ENCODE data around the gene ANKRD13B. TPM values are rescaled to one million over a fixed set of nuclear protein-coding genes. Genes with fewer than 3 reads are reported as not detected.

Gene ANKRD13B
- total RNA-seq, 1 experiment from 2014 or later, result 8.8 TPM

- H3K9me3 Mint-ChIP-seq (ENCODE audit: low read depth, unreplicated experiment), result no peaks in the 10 kb centered on the region
- DNase-seq, result peak; percentile 97
- H3K27me3 Mint-ChIP-seq (ENCODE audit: unreplicated experiment), result no peaks in the 10 kb centered on the region
- H3K4me3 Mint-ChIP-seq (ENCODE audit: low read depth, unreplicated experiment), result peak overlapping the region; percentile 79
- CTCF ChIA-PET, result interaction anchor here (0.5 to 3.4 kb wide), 10 partner anchors 9 to 338 kb away, joined by 3 to 36 read pairs (median 5); partner anchors contain the start of genes ABHD15, NUFIP2, SSH2 and TP53I13
- H3K36me3 Mint-ChIP-seq (ENCODE audit: insufficient read depth, unreplicated experiment), result peaks cover 60% of the 10 kb centered on the region
- H3K27ac Mint-ChIP-seq (ENCODE audit: unreplicated experiment), result peak overlapping the region; percentile 74
- peak; percentile 91 for TF ChIP-seq CTCF (IDR thresholded peaks at IDR 0.05; ENCODE audit: unreplicated experiment)
- no TSS peak for BruUV-seq (replicated peaks)
- intact Hi-C loops (cut with micrococcal nuclease; ENCODE audit: unreplicated experiment), result no loop called here
- peaks cover 41% of the 10 kb centered on the region for H3K4me1 Mint-ChIP-seq (ENCODE audit: low read depth, unreplicated experiment)
Measured at GRCh38 chr17:29591737-29592608, 959 bp upstream of the ANKRD13B start.

GRCh38 chr17:29593591-29594518, 923 bp downstream of the ANKRD13B start:
- peak; percentile 51 for DNase-seq
- intact Hi-C loops (cut with micrococcal nuclease; ENCODE audit: unreplicated experiment), result no loop called here

GRCh38 chr17:29594519-29595090, 1.7 kb downstream of the ANKRD13B start:
- TF ChIP-seq CTCF (IDR thresholded peaks at IDR 0.05; ENCODE audit: unreplicated experiment), result no peak
- peak overlapping the region; percentile 79 for H3K4me3 Mint-ChIP-seq (ENCODE audit: low read depth, unreplicated experiment)
- CTCF ChIA-PET, result interaction anchor here (0.6 to 1.2 kb wide), 3 partner anchors 21 to 534 kb away, joined by 3 to 5 read pairs (median 3); no protein-coding TSS in a partner anchor
- H3K9me3 Mint-ChIP-seq (ENCODE audit: low read depth, unreplicated experiment), result no peaks in the 10 kb centered on the region
- H3K27ac Mint-ChIP-seq (ENCODE audit: unreplicated experiment), result no peak overlapping the region
- H3K4me1 Mint-ChIP-seq (ENCODE audit: low read depth, unreplicated experiment), result peaks cover 31% of the 10 kb centered on the region
- H3K36me3 Mint-ChIP-seq (ENCODE audit: insufficient read depth, unreplicated experiment), result peaks cover 46% of the 10 kb centered on the region
- intact Hi-C loops (cut with micrococcal nuclease; ENCODE audit: unreplicated experiment), result no loop called here
- H3K27me3 Mint-ChIP-seq (ENCODE audit: unreplicated experiment), result no peaks in the 10 kb centered on the region
- no TSS peak for BruUV-seq (replicated peaks)
- no peak for DNase-seq

More at GRCh38 chr17:29593591-29594518, 923 bp downstream of the ANKRD13B start:
- H3K27me3 Mint-ChIP-seq (ENCODE audit: unreplicated experiment), result no peaks in the 10 kb centered on the region
- peaks cover 31% of the 10 kb centered on the region for H3K4me1 Mint-ChIP-seq (ENCODE audit: low read depth, unreplicated experiment)
- no peaks in the 10 kb centered on the region for H3K9me3 Mint-ChIP-seq (ENCODE audit: low read depth, unreplicated experiment)
- no TSS peak for BruUV-seq (replicated peaks)
- H3K27ac Mint-ChIP-seq (ENCODE audit: unreplicated experiment), result no peak overlapping the region
- CTCF ChIA-PET, result interaction anchor here (0.6 to 3.4 kb wide), 6 partner anchors 13 to 535 kb away, joined by 3 to 36 read pairs (median 4); partner anchors contain the start of gene NUFIP2
- peak overlapping the region; percentile 79 for H3K4me3 Mint-ChIP-seq (ENCODE audit: low read depth, unreplicated experiment)
- TF ChIP-seq CTCF (IDR thresholded peaks at IDR 0.05; ENCODE audit: unreplicated experiment), result peak; percentile 17
- peaks cover 49% of the 10 kb centered on the region for H3K36me3 Mint-ChIP-seq (ENCODE audit: insufficient read depth, unreplicated experiment)
